SK-N-SH (cell line): ENCODE results near the gene SLC28A3. TPM values are rescaled to one million over a fixed set of nuclear protein-coding genes. Genes with fewer than 3 reads are reported as not detected.

ENCODE experiments used
- CTCF ChIA-PET: fragments of 300-600, 350-600 bp; formaldehyde crosslinking; extraction: SDS; loops from one replicate; lab custom pipeline; 2021; lab: Yijun Ruan, JAX
- POLR2A ChIA-PET: fragments of 350-600 bp; sonication (Branson Sonifier 250); formaldehyde crosslinking; extraction: SDS; loops from one replicate; lab custom pipeline; 2020; ENCODE audit warnings: antibody characterized with exemption, inconsistent platforms; lab: Yijun Ruan, JAX
- DNase-seq: peaks from one replicate; pipeline ENCODE4 v3.0.0; 2012
- H2AFZ ChIP-seq: fragments of 200-600 bp; sonication (generic); 2 replicates; pipeline ENCODE4 v1.8.1; 2016; ENCODE audit warnings: antibody characterized with exemption, mild to moderate bottlenecking, low read depth
- H3F3A ChIP-seq: fragments of 200-600 bp; sonication (generic); replicated peaks from 2 replicates; pipeline ENCODE3; 2016; ENCODE audit warnings: antibody characterized with exemption, mild to moderate bottlenecking; ENCODE audit not compliant: insufficient read depth
- H3K27ac ChIP-seq, 2 experiments: fragments of 200-500 bp in 1 of 2; fragments of 200-600 bp in 1 of 2; sonication (Bioruptor generic) in 1 of 2; sonication (generic), shearing (Covaris generic) in 1 of 2; 2 replicates each; pipeline versions ENCODE4 v1.5.1 to v1.6.1; 2014 to 2016; ENCODE audit warnings: low read depth in 2 of 2, inconsistent platforms in 1 of 2, low read length in 1 of 2, mild to moderate bottlenecking in 1 of 2, mixed read lengths in 1 of 2
- H3K27me3 ChIP-seq: fragments of 200-600 bp; sonication (generic), shearing (Covaris generic); 2 replicates; pipeline ENCODE4 v1.6.1; 2016; ENCODE audit warnings: mixed run types; ENCODE audit not compliant: insufficient read depth
- H3K36me3 ChIP-seq, 2 experiments: fragments of 200-500 bp in 1 of 2; fragments of 200-600 bp in 1 of 2; sonication (Bioruptor generic) in 1 of 2; sonication (generic) in 1 of 2; replicated peaks in 1 of 2; 2 replicates each; pipeline versions ENCODE3 to v1.5.1; 2014 to 2016; ENCODE audit warnings: low read length in 1 of 2, mild to moderate bottlenecking in 1 of 2; ENCODE audit not compliant: insufficient read depth in 2 of 2, control insufficient read depth in 1 of 2
- H3K4me1 ChIP-seq, 2 experiments: fragments of 200-500 bp in 1 of 2; fragments of 200-600 bp in 1 of 2; sonication (Bioruptor generic) in 1 of 2; sonication (generic), shearing (Covaris generic) in 1 of 2; 2 replicates each; pipeline versions ENCODE4 v1.5.1 to v1.6.1; 2014 to 2016; ENCODE audit warnings: low read depth in 1 of 2, low read length in 1 of 2, mixed run types in 1 of 2; ENCODE audit not compliant: insufficient read depth in 2 of 2, control insufficient read depth in 1 of 2
- H3K4me2 ChIP-seq: fragments of 200-600 bp; sonication (generic), shearing (Covaris generic); 2 replicates; pipeline ENCODE4 v1.6.1; 2017; ENCODE audit warnings: mixed run types
- H3K4me3 ChIP-seq, 2 experiments: fragments of 200-500 bp in 1 of 2; fragments of 200-600 bp in 1 of 2; sonication (Bioruptor generic) in 1 of 2; sonication (generic), shearing (Covaris generic) in 1 of 2; 2 replicates each; pipeline versions ENCODE4 v1.5.1 to v1.8.1; 2014 to 2016; ENCODE audit warnings: low read depth in 2 of 2, inconsistent platforms in 1 of 2, low read length in 1 of 2, mild to moderate bottlenecking in 1 of 2, mixed read lengths in 1 of 2, moderate library complexity in 1 of 2
- H3K79me2 ChIP-seq: fragments of 200-600 bp; sonication (generic); 2 replicates; pipeline ENCODE4 v1.8.1; 2017; ENCODE audit warnings: mild to moderate bottlenecking; ENCODE audit not compliant: insufficient read depth
- H3K9ac ChIP-seq: fragments of 200-600 bp; sonication (generic); 2 replicates; pipeline ENCODE4 v1.6.1; 2017; ENCODE audit warnings: mixed run types
- H3K9me2 ChIP-seq: fragments of 200-600 bp; sonication (generic); 2 replicates; pipeline ENCODE4 v1.6.1; 2017; ENCODE audit warnings: mixed run types
- H3K9me3 ChIP-seq: fragments of 200-600 bp; sonication (generic); 2 replicates; pipeline ENCODE4 v1.6.1; 2017; ENCODE audit warnings: mixed run types, mild to moderate bottlenecking, moderate library complexity
- H4K20me1 ChIP-seq: fragments of 200-600 bp; sonication (generic); 2 replicates; pipeline ENCODE4 v1.6.1; 2017; ENCODE audit warnings: mild to moderate bottlenecking, mixed run types; ENCODE audit not compliant: insufficient read depth
- CHD2 ChIP-seq: fragments of 150-350 bp; IDR thresholded peaks from 2 replicates; pipeline ENCODE4 v1.6.1; 2018; ENCODE audit warnings: low read length; ENCODE audit not compliant: partially characterized antibody
- ELF1 ChIP-seq: IDR thresholded peaks from 2 replicates; pipeline ENCODE4 v1.4.0; 2012
- EP300 ChIP-seq, 2 experiments: IDR thresholded peaks; 2 replicates each; pipeline versions ENCODE4 v1.4.0 to v1.6.1; 2012; ENCODE audit warnings: borderline replicate concordance in 1 of 2, low read depth in 1 of 2, low read length in 1 of 2
- FOXJ3 ChIP-seq: sonication (generic); formaldehyde crosslinking; IDR thresholded peaks from 2 replicates; pipeline ENCODE4 v1.5.1; 2020; ENCODE audit warnings: mild to moderate bottlenecking, missing genetic modification reagents
- FOXM1 ChIP-seq: IDR thresholded peaks from 2 replicates; pipeline ENCODE4 v1.4.0; 2012; ENCODE audit warnings: low read depth, mild to moderate bottlenecking
- GABPA ChIP-seq: IDR thresholded peaks from 2 replicates; pipeline ENCODE4 v1.4.0; 2012; ENCODE audit warnings: low read depth, mild to moderate bottlenecking
- IRF3 ChIP-seq: fragments of 150-350 bp; IDR thresholded peaks from 2 replicates; pipeline ENCODE4 v1.6.1; 2016; ENCODE audit warnings: mild to moderate bottlenecking, low read depth, low read length
- JUND ChIP-seq: IDR thresholded peaks from 2 replicates; pipeline ENCODE4 v1.4.0; 2012
- MAX ChIP-seq: IDR thresholded peaks from 2 replicates; pipeline ENCODE4 v1.4.0; 2012; ENCODE audit warnings: low read depth
- RFX5 ChIP-seq: IDR thresholded peaks from 2 replicates; pipeline ENCODE4 v1.6.1; 2012; ENCODE audit warnings: mild to moderate bottlenecking, improper control_type of control experiment, low read length
- RXRA ChIP-seq: IDR thresholded peaks from 2 replicates; pipeline ENCODE4 v1.4.0; 2012; ENCODE audit warnings: low read depth, mild to moderate bottlenecking, borderline replicate concordance
- SIN3A ChIP-seq: IDR thresholded peaks from 2 replicates; pipeline ENCODE4 v1.6.1; 2012; ENCODE audit warnings: low read depth, mild to moderate bottlenecking, low read length, moderate library complexity, borderline replicate concordance
- USF1 ChIP-seq: IDR thresholded peaks from 2 replicates; pipeline ENCODE4 v1.4.0; 2012; ENCODE audit warnings: low read depth, borderline replicate concordance
- YY1 ChIP-seq: IDR thresholded peaks from 2 replicates; pipeline ENCODE4 v1.4.0; 2012; ENCODE audit warnings: low read depth, mild to moderate bottlenecking
- WGBS: methylation state at CpG from one replicate; pipeline ENCODE4 v1.1.6; 2017; ENCODE audit warnings: low lambda C conversion rate; 5-methylcytosine and 5-hydroxymethylcytosine counted together
- polyA plus RNA-seq, 3 experiments: library from polyadenylated mRNA; depleted of rRNA; stranded (reverse); fragments of >200 nt; gene quantifications; 2 replicates each; pipeline ENCODE4 v1.2.3, GENCODE V29; 2012

The SLC28A3 gene
- polyA plus RNA-seq, 1 of the 3 experiments (the other 2 are of a cell fraction), result 0.23 TPM

GRCh38 chr9:84327184-84327583, 13.4 kb downstream of the SLC28A3 start:
- ChIA-PET POLR2A (no interaction called here), CTCF (interaction anchor here (1.8 kb wide), 1 partner anchor 11 kb away, joined by 7 read pairs; no protein-coding TSS in a partner anchor)
- no peak overlapping the region for H3K9ac ChIP-seq
- no peaks in the 10 kb centered on the region for H4K20me1 ChIP-seq
- H3F3A ChIP-seq, result no peaks in the 10 kb centered on the region
- 42% methylated on average over 3 of the region's 3 CpGs for WGBS
- TF ChIP-seq EP300 (IDR thresholded peaks at IDR 0.05; ENCODE audit: borderline replicate concordance in 1 of 2, low read depth in 1 of 2, low read length in 1 of 2), result no peak
- no peak for TF ChIP-seq FOXM1
- TF ChIP-seq RXRA, result no peak
- TF ChIP-seq YY1, result no peak
- no peak for TF ChIP-seq GABPA
- no peak for TF ChIP-seq JUND
- 0 out of 2 replicates have a peak, but pooled peaks cover 5% of the 10 kb centered on the region for H3K9me3 ChIP-seq
- no peaks in the 10 kb centered on the region for H3K36me3 ChIP-seq
- H3K79me2 ChIP-seq, result no peaks in the 10 kb centered on the region
- H3K4me3 ChIP-seq, result no peak overlapping the region
- H3K4me2 ChIP-seq, result no peak overlapping the region
- no peak overlapping the region for H2AFZ ChIP-seq
- no peaks in the 10 kb centered on the region for H3K4me1 ChIP-seq
- H3K9me2 ChIP-seq, result no peaks in the 10 kb centered on the region
- no peak overlapping the region for H3K27ac ChIP-seq
- H3K27me3 ChIP-seq, result no peaks in the 10 kb centered on the region
- DNase-seq, result no peak

- H3K4me2 ChIP-seq, result no peak overlapping the region
- no peaks in the 10 kb centered on the region for H3K9me2 ChIP-seq
- H3K79me2 ChIP-seq, result no peaks in the 10 kb centered on the region
- H3K4me1 ChIP-seq, result no peaks in the 10 kb centered on the region
- TF ChIP-seq IRF3 (no peak), FOXJ3 (CRISPR knock-in tag) (no peak), GABPA (no peak), RFX5 (no peak), FOXM1 (no peak), YY1 (no peak), CHD2 (no peak), JUND (no peak)
- DNase-seq, result no peak
- H3K27ac ChIP-seq, result no peak overlapping the region
- no peak overlapping the region for H3K4me3 ChIP-seq
- H3K36me3 ChIP-seq, result no peaks in the 10 kb centered on the region
- H3K9me3 ChIP-seq, result 0 out of 2 replicates have a peak, but pooled peaks cover 5% of the 10 kb centered on the region
- WGBS, result 48% methylated on average over 3 of the region's 3 CpGs
- ChIA-PET POLR2A (no interaction called here), CTCF (interaction anchor here (0.9 to 1.8 kb wide), 3 partner anchors 9 to 267 kb away, joined by 3 to 7 read pairs (median 7); no protein-coding TSS in a partner anchor)
- no peaks in the 10 kb centered on the region for H3K27me3 ChIP-seq
- H4K20me1 ChIP-seq, result no peaks in the 10 kb centered on the region
- no peaks in the 10 kb centered on the region for H3F3A ChIP-seq
- no peak overlapping the region for H2AFZ ChIP-seq
- H3K9ac ChIP-seq, result no peak overlapping the region
Observed at GRCh38 chr9:84325347-84325973, 15.1 kb downstream of the SLC28A3 start.

- no peaks in the 10 kb centered on the region for H3K4me1 ChIP-seq
- no peaks in the 10 kb centered on the region for H4K20me1 ChIP-seq
- TF ChIP-seq MAX (no peak), USF1 (no peak), CHD2 (no peak), ELF1 (no peak), SIN3A (no peak)
- TF ChIP-seq, all 33 proteins: peak for 0
- Histone ChIP-seq H3K4me2 (no peak overlapping the region), H3K9ac (no peak overlapping the region), H3K9me2 (no peaks in the 10 kb centered on the region), H3K27ac (no peak overlapping the region), H3F3A (no peaks in the 10 kb centered on the region), H3K4me3 (no peak overlapping the region), H3K36me3 (no peaks in the 10 kb centered on the region), H3K9me3 (0 out of 2 replicates have a peak, but pooled peaks cover 5% of the 10 kb centered on the region), H3K27me3 (no peaks in the 10 kb centered on the region), H2AFZ (no peak overlapping the region), H3K79me2 (no peaks in the 10 kb centered on the region)
- ChIA-PET POLR2A (no interaction called here), CTCF (interaction anchor here (1.2 to 1.7 kb wide), 2 partner anchors 9 to 14 kb away, joined by 5 to 7 read pairs; no protein-coding TSS in a partner anchor)
- no peak for DNase-seq
Observed at GRCh38 chr9:84324811-84325210, 15.7 kb downstream of the SLC28A3 start.
